NCI-H2196 treated with DMSO at 0.1 percent for 48 hours (cell line): ENCODE data around the gene PLA2G2D.

Experiments used
- DNase-seq: peaks from one replicate; lab custom pipeline; 2025; ENCODE audit not compliant: unreplicated experiment; lab: John Stamatoyannopoulos, UW

PLA2G2D gene, protein sequence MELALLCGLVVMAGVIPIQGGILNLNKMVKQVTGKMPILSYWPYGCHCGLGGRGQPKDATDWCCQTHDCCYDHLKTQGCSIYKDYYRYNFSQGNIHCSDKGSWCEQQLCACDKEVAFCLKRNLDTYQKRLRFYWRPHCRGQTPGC

DNA sequence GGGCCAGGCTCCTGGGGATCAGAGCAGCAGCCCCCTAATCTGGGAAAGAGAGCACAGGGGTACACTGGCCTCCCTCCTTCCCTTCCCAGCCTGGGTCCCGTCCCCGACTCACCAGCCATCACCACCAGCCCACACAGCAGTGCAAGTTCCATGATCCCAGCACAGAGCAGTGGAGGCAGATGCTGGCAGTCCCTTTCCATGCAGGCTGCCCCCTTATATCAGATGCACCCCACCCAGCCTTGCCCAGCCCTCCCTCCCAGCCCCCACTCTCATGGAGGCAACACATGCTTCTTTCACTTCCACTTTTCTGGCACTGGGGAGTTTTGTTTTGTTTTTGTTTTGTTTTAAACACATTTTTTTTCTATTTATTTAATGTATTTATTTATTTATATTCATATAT, at the start of gene PLA2G2D:
PLA2G2D (minus strand) TSS at position 190 of the 400 bp plus-strand sequence; CDS start at position 152, 38 bp downstream.
- DNase-seq, result no peak

DNA sequence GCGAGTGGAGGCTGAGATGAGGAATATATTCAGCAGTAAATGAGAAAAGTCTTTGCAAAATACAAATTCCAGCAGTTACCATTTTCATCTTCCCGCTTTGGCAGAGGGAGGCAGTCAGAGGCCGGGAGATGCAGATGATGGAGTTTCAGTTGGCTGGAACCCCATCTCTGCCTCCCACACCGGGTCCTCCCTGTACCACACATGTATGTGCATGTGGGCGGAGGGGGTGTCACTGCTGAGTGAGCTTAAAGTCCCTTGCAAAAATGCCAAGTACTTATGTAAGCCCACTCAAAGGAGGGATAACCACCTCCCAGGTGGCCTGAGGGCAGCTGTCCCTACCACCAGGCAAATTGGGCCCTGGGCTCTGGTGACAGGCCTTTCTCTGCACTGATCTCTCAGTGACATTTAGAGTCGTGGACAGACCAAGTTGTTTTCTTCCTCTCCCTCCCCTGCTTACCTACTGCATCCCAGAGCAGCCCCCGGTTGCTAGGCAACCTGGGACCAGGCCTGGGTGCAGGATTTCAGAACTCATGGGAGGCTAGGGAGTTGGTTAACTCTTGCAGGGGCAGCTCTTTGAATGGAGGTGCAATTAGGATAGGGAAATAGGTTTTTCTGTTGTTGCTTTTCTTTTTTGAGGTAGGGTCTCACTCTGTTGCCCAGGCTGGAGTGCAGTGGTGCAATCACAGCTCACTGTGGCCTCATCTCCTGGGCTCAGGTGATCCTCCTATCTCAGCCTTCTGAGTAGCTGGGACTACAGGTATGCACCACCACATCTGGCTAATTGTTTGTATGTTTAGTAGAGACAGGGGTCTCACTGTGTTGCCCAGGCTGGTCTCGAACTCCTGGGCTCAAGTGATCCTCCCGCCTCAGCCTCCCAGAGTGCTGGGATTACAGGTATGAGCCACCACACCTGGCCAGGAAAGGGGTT, 49.5 kb upstream of the PLA2G2D start:
- no peak for DNase-seq

DNA sequence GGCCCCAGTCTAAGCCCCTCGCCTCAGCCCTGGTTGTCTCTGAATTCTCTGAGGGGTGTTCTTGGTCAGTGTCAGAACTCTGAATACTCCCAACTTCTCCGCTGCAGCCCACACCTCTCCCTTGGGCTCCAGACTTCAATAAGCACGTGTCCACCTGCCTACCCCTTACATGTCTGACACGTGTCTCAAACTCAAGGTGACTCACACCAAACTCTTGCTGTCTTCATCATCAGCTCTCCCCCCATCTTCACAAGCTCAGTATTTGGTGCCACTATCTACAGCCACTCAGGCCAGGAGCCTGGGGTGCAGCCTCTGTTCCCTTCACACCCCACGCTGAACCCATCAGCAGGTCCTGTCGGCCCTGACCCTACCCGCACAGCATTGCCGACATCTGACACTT, 47.8 kb upstream of the PLA2G2D start:
- no peak for DNase-seq

DNA sequence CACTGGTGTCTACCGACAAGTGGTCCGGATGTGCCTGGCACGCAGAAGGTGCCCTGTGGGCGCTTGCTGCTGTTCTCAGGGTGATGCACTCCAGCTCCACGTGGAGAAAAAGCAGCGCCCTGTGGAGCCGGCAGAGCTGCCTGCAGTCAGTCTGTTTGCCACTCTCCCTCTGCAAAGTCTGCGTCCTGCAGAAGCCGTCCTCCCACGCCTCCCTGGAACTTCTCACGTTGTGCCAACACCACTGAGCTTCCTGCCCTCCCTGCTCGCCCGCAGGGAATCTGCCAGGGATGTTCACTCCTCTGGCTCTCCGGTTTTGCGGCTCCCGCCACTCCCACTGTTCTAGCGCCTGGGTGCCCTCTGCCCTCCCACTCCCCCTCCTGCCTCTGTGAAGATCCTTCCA, 46.7 kb upstream of the PLA2G2D start:
- DNase-seq, result no peak

DNA sequence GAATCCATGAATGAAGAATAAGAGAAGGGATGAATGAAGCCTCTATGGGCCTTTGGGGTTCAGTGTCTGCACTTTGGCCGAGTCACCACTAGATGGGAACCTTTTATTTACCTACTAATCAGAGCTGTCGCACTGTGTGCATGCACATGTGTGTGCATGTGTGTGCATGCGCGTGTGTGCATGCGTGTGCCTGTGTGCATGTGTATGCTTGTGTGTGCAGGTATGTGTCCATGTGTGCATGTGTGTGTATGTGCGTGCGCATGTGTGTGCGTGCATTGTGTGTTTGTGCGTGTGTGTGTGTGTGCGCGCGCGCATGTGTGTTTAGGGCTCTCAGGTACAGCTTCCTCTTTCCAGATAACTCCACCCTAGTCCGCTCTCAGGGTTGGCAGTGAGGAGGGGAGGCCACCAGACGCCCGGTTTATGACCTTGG, 46.2 kb upstream of the PLA2G2D start:
- no peak for DNase-seq

DNA sequence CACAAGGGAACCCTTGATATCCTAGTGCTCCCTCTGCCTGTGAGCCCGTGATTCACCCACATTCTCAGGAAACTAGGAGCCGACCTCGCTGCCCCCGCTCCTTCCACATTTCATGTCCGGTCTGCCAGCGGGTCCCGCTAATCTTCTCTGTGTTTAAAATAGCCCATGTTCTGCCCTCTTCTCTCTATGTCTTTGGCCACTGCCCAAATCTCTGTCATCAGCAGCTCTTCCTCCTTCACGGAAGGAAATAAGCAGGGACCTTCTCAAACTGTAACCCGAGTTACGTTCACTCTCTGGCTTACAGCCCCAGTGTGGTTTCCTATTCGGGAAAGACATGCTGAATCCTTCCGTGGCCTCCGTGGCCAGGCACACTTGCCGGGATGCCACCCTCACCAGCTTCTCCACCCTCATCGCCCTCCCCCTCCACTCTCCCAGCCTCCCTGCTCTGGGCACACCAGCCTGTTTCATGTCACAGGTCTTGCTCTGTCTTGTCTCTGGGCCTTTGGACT, 45.4 kb upstream of the PLA2G2D start:
- no peak for DNase-seq

DNA sequence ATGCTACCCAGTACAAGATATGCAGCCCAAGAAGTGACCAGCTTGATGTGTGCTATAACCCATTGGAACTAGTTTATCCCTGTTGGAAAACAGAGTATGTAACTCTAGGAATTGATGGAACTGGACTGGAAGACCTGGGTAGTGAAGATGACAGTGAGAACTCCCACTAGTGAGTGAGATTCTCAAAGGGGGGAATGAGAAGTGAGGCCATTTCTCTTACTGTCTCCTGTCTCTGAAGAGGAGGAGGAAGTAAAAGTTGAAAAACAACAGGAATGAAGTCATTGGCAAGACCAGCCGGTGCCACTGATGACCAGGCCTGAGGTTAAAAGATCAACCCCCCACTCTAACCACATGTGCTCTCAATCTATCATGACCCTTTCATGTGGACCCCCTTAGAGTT, 40.7 kb upstream of the PLA2G2D start:
- no peak for DNase-seq

DNA sequence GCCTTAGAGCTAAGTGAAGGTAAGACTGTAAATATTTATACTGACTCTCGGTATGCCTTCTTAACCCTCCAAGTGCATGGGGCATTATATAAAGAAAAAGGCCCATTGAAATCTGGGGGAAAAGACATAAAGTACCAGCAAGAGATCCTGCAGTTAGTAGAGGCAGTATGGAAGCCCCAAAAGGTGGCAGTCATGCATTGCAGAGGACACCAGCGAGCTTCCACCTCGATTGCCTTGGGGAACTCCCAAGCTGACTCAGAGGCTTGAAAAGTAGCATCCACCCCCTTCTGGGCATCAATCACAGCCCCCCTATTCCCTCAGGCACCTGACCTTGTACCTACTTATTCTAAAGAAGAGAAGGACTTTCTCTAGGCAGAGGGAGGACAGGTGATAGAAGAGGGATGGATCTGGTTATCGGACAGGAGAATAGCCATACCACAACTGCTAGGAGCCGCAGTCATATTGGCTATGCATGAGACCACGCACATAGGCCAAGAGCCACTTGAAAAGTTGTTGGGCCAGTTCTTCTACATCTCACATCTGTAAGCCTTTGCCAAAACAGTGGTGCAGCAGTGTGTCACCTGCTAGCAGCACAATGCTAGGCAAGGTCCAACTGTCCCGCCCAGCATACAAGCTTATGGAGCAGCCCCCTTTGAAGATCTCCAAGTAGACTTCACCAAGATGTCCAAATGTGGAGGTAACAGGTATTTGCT, 39.2 kb upstream of the PLA2G2D start:
- DNase-seq, result no peak

DNA sequence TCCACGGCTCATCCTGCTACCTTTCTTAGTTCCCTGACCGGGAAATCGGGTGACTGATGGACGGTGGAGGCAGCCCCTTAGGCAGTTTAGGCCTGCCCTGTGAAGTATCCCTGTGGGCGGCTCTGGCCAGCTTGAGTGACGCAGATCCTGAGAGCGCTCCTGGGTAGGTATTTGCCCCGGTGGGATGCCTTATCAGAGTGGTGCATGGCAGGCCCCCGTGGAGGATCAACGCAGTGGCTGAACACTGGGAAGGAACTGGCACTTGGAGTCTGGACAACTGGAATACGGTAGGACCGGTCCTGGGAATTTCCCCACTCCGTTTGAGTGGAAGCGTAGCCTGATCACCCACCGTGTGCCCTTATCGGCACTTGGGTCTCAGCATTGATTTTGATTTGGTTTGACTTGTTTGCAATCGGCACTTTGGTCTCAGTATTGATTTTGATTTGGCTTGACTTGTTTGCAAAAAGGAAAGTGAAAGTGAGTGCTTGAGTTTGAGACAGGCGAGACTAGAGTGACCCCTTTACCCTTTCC, 35.0 kb upstream of the PLA2G2D start:
- no peak for DNase-seq

DNA sequence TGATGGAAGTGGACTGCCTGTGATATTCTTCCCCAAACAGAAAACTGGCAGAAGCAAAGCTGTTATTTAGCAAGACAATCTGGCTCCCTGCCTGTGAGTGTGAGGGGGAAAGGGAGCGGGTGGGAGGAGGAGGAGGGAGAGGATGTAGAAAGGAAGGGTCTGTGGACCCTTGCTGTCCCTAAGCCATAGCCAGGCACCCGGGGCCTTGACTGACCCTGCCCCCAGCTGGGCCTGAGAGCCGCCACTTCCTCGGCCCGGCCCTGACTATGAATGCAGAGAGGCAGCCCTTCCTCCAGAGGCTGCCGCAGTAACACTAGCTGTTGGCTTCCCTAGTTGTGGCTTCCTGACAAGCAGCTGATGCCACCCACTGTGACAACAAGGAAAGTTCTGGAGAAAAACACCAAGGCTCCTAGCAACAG, 33.7 kb upstream of the PLA2G2D start:
- peak; percentile 37 for DNase-seq

DNA sequence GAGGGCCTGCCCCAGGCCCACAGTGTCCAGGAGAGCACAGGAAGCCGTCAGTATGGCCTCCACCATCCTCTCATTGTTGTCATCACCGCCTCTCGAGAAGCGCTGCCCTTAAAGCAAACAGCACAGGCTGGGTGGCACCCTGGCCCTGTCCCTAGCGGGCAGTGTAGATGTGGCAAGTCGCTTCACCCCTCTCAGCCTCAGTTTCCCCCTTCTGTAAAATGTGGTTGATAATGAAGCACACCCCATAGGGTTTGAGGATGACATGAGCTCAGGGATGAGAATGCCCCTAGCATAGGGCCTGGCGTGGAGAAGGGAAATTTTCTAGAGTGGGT, 33.2 kb upstream of the PLA2G2D start:
- DNase-seq, result no peak

DNA sequence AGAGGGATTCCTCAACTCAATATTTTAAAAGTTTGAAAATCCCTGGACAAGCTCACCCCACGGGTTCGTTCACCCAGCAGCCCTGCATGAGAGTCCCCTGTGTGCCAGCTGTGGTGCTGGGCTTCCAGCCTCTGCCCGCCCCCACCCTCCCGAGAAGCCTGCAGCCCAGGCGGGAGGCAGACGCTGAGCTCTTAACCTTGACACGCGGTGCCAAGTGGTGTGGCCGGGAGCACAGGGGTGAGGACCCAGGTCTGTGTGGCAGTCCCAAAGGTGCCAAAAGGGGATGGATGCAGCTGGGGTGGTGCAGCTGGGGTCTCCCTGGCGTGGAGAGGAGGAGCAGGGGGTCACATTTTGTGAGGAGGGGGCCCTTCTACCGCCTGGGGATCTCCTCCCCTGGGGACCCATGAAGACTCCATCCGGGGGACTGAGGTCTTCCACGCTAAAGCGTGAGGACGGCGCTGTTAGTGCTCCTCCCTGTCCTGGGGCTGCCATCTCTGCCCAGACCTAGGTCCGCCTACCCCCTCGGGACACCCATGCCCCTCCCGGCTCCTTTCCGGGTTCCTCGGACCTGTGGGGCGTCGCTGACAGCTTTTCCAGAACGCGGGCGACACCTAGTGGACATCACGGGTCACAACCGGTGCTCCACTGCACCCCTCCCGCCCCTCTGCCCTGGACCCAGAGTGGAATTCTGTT, 32.7 kb upstream of the PLA2G2D start:
- peak; percentile 72 for DNase-seq

DNA sequence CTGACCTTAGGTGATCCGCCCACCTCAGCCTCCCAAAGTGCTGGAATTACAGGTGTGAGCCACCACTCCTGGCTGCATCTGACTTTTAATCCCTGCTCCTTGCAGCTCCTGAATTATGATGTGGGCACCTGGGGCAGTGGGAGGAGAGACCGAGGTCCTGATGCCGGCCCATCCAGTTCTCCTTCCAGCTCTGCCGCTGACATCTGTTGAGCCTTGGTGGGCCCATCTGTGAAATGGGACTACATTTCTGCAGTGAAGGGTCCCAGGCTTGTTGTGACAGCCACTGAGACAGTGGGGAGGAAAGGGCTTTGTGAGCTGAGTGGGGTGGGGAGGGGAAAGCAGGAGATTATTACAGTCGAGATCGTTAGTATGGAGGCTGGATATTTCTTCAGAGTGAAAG, 31.6 kb upstream of the PLA2G2D start:
- DNase-seq, result no peak

DNA sequence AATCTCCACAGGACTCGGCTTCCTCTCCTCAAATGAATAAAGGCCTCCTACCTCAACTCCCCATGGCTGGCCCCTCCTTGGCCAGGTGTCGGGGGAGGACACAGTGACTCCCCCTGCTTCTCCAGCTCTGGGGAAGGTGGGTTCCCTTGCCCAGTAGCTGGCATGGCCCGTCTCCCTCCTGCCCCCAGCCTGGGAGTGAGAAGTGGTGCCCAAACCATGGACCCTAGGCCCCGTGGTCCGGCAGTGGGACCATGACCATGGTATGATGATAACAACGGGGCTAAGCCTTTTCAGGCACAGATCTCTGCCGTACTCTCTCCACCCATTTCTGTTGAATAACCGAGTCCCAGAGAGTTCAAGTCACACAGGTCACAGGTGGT, 31.0 kb upstream of the PLA2G2D start:
- no peak for DNase-seq

DNA sequence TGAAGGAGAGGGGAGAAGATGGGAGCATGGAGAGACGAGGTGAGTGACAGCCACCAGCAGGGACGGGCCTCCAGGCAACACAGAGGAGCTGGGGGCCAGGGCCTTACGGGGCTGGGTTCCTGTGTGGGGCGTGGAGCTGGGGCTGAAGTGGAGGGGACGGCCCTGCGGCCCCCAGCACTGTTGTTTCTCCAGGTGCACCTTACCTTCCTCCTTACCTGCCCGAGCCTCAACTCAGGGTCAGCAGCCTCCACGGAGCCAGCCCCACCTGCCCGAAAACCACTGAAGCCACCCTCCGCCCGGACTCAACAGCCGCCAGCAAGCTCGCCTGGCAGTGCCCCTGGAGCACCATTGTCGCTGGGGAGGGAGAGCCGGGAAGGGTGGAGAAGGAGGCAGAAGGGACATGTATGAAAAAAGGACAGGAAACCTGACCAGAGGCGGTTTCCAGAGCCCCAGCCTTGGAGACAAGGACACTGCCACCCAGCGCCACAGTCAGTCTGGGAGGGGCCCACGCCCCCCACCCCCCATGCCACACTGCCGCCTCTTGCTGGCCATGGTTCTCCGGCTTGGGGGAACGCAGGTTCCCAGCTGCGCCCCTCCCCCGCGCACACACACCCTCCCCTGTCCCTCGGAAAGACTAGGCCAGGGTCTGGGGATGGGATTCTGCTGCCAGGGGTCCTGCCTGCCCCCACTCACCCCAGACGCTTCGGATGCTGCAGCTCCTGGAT, 30.4 kb upstream of the PLA2G2D start:
- no peak for DNase-seq

DNA sequence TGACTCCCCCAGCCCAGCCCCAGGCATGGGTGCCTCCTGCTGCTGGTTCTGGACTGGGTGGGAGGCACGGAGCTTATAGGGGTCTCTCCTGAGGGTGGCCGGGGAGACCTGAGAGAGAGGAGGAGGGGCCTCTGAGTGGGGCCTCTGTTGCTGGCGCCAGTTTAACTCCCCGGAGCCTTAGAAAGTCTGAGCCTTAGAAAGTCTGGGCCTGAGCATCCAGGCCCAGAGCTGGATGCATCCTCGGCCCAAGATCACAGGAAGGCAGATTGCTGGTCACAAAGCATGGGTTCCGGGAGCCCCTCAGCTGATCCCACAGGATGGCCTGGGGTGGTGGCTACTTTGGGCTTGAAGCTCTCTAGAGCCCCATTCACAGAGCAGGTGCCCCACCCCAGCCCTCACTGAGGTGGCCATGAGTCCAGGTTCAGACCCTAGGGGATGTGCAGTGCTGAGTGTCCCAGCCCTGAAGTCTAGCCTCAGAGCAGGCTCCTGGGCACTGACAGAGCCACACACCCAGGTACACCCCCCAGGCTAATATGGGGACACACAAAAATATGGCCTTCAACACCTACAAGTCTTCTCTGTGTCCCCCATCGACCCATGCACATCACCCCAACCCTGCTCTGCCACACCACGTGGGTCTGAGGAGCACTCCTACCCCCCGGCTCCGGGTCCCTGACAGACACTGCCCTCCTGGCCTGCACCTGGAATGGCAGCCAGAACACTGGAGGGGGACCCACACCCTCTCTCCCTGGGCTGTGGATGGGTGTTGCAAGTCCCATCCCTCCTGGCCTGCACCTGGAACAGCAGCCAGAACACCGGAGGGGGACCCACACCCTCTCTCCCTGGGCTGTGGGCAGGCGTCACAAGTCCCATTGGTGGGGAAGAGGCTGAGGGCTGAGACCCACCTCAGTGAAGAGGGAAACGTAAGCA, 29.5 kb upstream of the PLA2G2D start:
- no peak for DNase-seq

DNA sequence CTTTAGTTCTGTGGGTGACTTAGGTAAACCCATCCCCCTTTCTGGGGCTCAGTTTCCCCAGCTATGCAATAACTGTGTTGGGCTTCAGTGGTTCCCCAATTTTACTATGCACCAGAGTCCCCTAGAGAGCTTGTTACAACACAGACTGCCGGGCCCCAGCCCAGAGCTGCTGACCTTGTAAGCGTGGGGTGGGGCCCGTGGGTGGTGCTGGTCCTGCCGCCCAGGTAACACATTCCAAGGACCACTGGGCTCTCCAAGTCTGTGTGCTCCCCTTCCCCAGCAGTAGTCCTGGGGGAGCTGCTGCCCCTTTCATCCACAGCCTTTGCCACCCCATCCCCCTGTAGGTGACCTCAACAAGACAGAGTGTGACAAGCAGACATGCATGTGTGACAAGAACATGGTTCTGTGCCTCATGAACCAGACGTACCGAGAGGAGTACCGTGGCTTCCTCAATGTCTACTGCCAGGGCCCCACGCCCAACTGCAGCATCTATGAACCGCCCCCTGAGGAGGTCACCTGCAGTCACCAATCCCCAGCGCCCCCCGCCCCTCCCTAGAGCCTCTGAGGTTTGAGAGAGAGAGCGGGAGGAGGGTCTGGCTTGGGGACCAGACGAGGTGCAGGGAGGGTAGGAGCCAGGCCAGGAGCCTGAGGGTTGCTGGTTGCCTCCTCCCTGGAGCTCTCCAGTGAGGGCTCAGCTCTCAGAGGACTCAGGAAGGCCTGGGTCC, 28.7 kb upstream of the PLA2G2D start:
- no peak for DNase-seq

DNA sequence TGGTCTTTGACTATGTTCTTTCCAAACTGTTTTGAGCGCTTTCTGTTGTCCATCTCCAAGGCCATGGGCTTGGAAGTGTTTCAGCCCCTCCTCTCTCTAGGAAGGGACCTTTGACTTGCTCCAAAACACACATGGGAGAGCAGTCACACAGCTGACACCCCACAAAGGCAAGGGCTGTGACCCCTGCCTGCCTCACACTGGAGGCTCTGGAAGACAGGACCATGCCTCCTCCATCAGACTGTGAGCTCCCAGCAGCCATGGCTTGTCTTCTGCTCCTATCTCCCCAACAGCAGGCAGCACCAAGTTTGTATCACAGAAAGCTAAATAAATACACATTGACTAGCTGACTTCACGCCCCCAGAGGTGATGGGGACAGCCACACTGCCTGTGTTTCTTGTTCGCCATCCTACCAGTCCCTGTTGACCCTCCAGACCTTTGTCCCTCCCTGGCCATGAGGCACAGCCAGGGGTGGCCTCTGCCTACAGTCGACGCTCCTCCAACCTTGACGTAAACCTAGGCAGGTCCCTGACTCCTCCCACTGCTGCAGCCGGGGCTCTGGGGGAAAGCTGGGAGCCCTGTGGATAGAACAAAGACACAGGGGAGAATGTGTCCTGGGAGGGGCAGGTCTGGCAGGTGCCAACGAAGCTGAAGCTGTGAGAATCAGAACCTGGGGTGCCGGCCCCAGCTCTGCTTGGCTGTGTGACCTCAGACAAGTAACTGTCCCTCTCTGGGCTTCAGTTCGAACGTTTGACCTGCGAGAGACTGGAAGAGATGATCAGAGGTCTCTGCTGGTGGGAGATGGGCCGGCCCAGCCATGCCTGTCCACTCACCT, 24.6 kb upstream of the PLA2G2D start:
- DNase-seq, result no peak
